ENCODE data around the gene TMEM120B.
A peak's percentile ranks its signal among the peaks of the same experiment; 100 is the strongest.
"Not testable (repeated sequence)": the region's sequence is repeated elsewhere in the genome, so short reads cannot be mapped to it uniquely, and the experiment has no call there.

TMEM120B gene

GRCh38 chr12:121776190-121777098, 63.9 kb downstream of the TMEM120B start:
- DNase-seq: peak; percentile 59

GRCh38 chr12:121778567-121779421, 66.2 kb downstream of the TMEM120B start:
- no peak for DNase-seq

GRCh38 chr12:121779422-121779895, 66.9 kb downstream of the TMEM120B start:
- DNase-seq: no peak

GRCh38 chr12:121780429-121780828, 67.9 kb downstream of the TMEM120B start:
- DNase-seq: no peak

GRCh38 chr12:121781484-121781997, 69.0 kb downstream of the TMEM120B start:
- no peak for DNase-seq

- peak; percentile 39 for DNase-seq
Observed at GRCh38 chr12:121781998-121782979, 69.7 kb downstream of the TMEM120B start.

- no peak for DNase-seq
Observed at GRCh38 chr12:121783766-121784165, 71.2 kb downstream of the TMEM120B start.

- DNase-seq: peak; percentile 93
Observed at GRCh38 chr12:121784460-121784859, 71.9 kb downstream of the TMEM120B start.

- DNase-seq: peak; percentile 97
Observed at GRCh38 chr12:121786440-121786825, 73.9 kb downstream of the TMEM120B start.

GRCh38 chr12:121787063-121788025, 74.8 kb downstream of the TMEM120B start:
- no peak for DNase-seq

GRCh38 chr12:121788176-121788818, 75.7 kb downstream of the TMEM120B start:
- no peak for DNase-seq

- DNase-seq: no peak
Observed at GRCh38 chr12:121789233-121789781, 76.8 kb downstream of the TMEM120B start.

GRCh38 chr12:121789800-121790728, 77.5 kb downstream of the TMEM120B start:
- peak; percentile 64 for DNase-seq

GRCh38 chr12:121790785-121791184, 78.2 kb downstream of the TMEM120B start:
- not testable (repeated sequence) for DNase-seq

- no peak for DNase-seq
Observed at GRCh38 chr12:121791671-121792551, 79.4 kb downstream of the TMEM120B start.

- no peak for DNase-seq
Observed at GRCh38 chr12:121792607-121793439, 80.3 kb downstream of the TMEM120B start.

- no peak for DNase-seq
Observed at GRCh38 chr12:121793440-121793837, 80.9 kb downstream of the TMEM120B start, which contains the start of gene RHOF. TSS of gene RHOF (minus strand) at chr12:121793688. CDS start at chr12:121793633, 55 bp downstream.
